Stomach (tissue), 9 donors: ENCODE data around the gene SPTLC1. TPM values are rescaled to one million over a fixed set of nuclear protein-coding genes. Genes with fewer than 3 reads are reported as not detected.
A peak's percentile ranks its signal among the peaks of the same experiment; 100 is the strongest.

Experiments
- DNase-seq, 2 donors: peaks; one replicate each; pipeline versions ENCODE4 v3.0.0 to v3.0.0-alpha.2; 2013 to 2019
- H3K27ac ChIP-seq, 5 donors: fragments of 200-600 bp in 4 of 5; sonication (generic) in 4 of 5; one replicate each; pipeline ENCODE4 v1.5.1; 2013 to 2019; ENCODE audit warnings: mild to moderate bottlenecking in 1 of 5, moderate library complexity in 1 of 5
- H3K27me3 ChIP-seq, 3 donors: fragments of 200-600 bp; sonication (generic); one replicate each; pipeline ENCODE4 v1.5.1; 2017 to 2019; ENCODE audit warnings: mixed run types in 1 of 3
- H3K36me3 ChIP-seq, 4 donors: fragments of 200-600 bp; sonication (generic); 1 replicate in 3 of 4; 2 replicates in 1 of 4; pipeline ENCODE4 v1.5.1; 2016 to 2019
- H3K4me1 ChIP-seq, 4 donors: fragments of 200-600 bp; sonication (generic); one replicate each; pipeline ENCODE4 v1.5.1; 2016 to 2019
- H3K4me3 ChIP-seq, 4 donors: fragments of 200-600 bp; sonication (generic) in 3 of 4; one replicate each; pipeline ENCODE4 v1.5.1; 2016 to 2019; ENCODE audit warnings: mild to moderate bottlenecking in 1 of 4
- H3K9me3 ChIP-seq, 4 donors: fragments of 200-600 bp; sonication (generic); one replicate each; pipeline ENCODE4 v1.5.1; 2016 to 2019
- EP300 ChIP-seq: sonication (generic); formaldehyde crosslinking; IDR thresholded peaks from one replicate; pipeline ENCODE4 v1.6.1; 2017; ENCODE audit warnings: antibody characterized with exemption
- POLR2A ChIP-seq, 4 donors: fragments of 450-650 bp; IDR thresholded peaks; one replicate each; pipeline ENCODE4 v1.6.1; 2016; ENCODE audit warnings: antibody characterized with exemption in 4 of 4, control low read depth in 2 of 4, mild to moderate bottlenecking in 1 of 4, moderate library complexity in 1 of 4
- POLR2AphosphoS5 ChIP-seq, 3 donors: sonication (generic); formaldehyde crosslinking; IDR thresholded peaks; one replicate each; pipeline ENCODE4 v1.6.1; 2016; ENCODE audit warnings: antibody characterized with exemption in 3 of 3
- WGBS, 5 donors: extraction: QIAGEN DNeasy Blood & Tissue Kit in 3 of 5; methylation state at CpG; one replicate each; pipeline versions ENCODE4 v1.1.5 to v1.1.7; 2013 to 2018; 5-methylcytosine and 5-hydroxymethylcytosine counted together
- intact Hi-C: fragments of 100-400 bp; cut with DNase I; formaldehyde crosslinking; loops from one replicate; pipeline ENCODE4 v1.15.1; 2023; ENCODE audit warnings: low total_unique reads
- polyA plus RNA-seq, 3 donors: library from polyadenylated mRNA; stranded (reverse); fragments of 200-250 nt; gene quantifications; one replicate each; pipeline ENCODE4 v1.2.3, GENCODE V29; 2013
- total RNA-seq, 5 donors: library from RNA; depleted of rRNA; stranded (reverse); fragments of >200 nt; gene quantifications; one replicate each; pipeline versions ENCODE4 v1.1.0 to v1.2.3, GENCODE V29; 2014 to 2016
- TF ChIP-seq, protein P1 (sequence below), 7 experiments: fragments of 450-650 bp in 4 of 7; fragments of 200-600 bp in 3 of 7; sonication (generic) in 3 of 7; IDR thresholded peaks; one replicate each; pipeline ENCODE4 v1.5.1; 2016 to 2019; ENCODE audit warnings: antibody characterized with exemption in 7 of 7, control low read depth in 2 of 7, mild to moderate bottlenecking in 1 of 7
- donor health status: healthy with polysubstance abuse.
- donor health status: Bipolar disorder and iron deficiency.
- donor health status: healthy.

Gene SPTLC1
- total and polyA plus RNA-seq, 8 donors: 14.4 to 157 (median 49.2) TPM

GRCh38 chr9:92035687-92036410, 79.4 kb downstream of the SPTLC1 start:
- H3K27ac ChIP-seq: peak overlapping the region in 4 of 5 donors; percentile 59 to 85 (median 74)
- no peaks in the 10 kb centered on the region for H3K9me3 ChIP-seq
- H3K4me1 ChIP-seq: peaks cover 0 to 23% (median 10%) of the 10 kb centered on the region in 4 donors
- H3K27me3 ChIP-seq: no peaks in the 10 kb centered on the region
- H3K4me3 ChIP-seq: no peak overlapping the region
- peak in 1 of 2 donors; percentile 83 for DNase-seq
- WGBS, 5 donors: 59 to 89% (median 72%) methylated on average over 12 of the region's 12 CpGs
- TF ChIP-seq POLR2A (IDR thresholded peaks at IDR 0.05): no peak
- TF ChIP-seq POLR2AphosphoS5 (IDR thresholded peaks at IDR 0.05): peak; percentile 38 to 83 (median 48)
- intact Hi-C loops: no loop called here
- H3K36me3 ChIP-seq: peaks cover 25 to 81% (median 78%) of the 10 kb centered on the region in 4 donors

DNA sequence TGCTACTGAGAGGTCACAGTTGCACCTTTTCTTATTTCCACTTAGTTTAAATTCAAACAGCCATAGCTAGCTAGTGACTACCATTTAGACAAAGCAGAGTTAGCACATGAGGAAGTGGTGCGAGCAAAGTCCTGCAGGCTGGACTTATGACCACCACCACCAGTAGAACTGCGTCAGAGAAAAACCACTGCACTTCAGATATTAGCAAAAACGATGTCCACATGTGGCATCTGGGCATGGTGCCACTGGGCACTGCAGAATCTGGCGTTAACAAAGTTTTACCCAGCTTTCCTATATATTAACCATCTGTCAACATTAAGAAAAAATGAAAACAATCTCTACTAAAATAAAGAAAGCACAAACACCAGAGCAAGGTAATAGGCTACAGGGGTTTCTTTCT, 80.1 kb downstream of the SPTLC1 start:
- DNase-seq: peak in 1 of 2 donors; percentile 40
- Histone ChIP-seq H3K9me3 (no peaks in the 10 kb centered on the region), H3K4me3 (no peak overlapping the region), H3K27me3 (no peaks in the 10 kb centered on the region), H3K4me1 (peaks cover 0 to 23% (median 10%) of the 10 kb centered on the region in 4 donors), H3K36me3 (peaks cover 25 to 87% (median 79%) of the 10 kb centered on the region in 4 donors), H3K27ac (peak overlapping the region in 4 of 5 donors; percentile 59 to 85 (median 74))
- intact Hi-C loops: no loop called here
- WGBS, 5 donors: 64 to 82% (median 77%) methylated on average over 4 of the region's 4 CpGs
- TF ChIP-seq EP300 (no peak), POLR2AphosphoS5 (IDR thresholded peaks at IDR 0.05) (no peak), POLR2A (IDR thresholded peaks at IDR 0.05) (no peak)
- TF ChIP-seq, protein P1, sequence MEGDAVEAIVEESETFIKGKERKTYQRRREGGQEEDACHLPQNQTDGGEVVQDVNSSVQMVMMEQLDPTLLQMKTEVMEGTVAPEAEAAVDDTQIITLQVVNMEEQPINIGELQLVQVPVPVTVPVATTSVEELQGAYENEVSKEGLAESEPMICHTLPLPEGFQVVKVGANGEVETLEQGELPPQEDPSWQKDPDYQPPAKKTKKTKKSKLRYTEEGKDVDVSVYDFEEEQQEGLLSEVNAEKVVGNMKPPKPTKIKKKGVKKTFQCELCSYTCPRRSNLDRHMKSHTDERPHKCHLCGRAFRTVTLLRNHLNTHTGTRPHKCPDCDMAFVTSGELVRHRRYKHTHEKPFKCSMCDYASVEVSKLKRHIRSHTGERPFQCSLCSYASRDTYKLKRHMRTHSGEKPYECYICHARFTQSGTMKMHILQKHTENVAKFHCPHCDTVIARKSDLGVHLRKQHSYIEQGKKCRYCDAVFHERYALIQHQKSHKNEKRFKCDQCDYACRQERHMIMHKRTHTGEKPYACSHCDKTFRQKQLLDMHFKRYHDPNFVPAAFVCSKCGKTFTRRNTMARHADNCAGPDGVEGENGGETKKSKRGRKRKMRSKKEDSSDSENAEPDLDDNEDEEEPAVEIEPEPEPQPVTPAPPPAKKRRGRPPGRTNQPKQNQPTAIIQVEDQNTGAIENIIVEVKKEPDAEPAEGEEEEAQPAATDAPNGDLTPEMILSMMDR (IDR thresholded peaks at IDR 0.05): no peak

DNA sequence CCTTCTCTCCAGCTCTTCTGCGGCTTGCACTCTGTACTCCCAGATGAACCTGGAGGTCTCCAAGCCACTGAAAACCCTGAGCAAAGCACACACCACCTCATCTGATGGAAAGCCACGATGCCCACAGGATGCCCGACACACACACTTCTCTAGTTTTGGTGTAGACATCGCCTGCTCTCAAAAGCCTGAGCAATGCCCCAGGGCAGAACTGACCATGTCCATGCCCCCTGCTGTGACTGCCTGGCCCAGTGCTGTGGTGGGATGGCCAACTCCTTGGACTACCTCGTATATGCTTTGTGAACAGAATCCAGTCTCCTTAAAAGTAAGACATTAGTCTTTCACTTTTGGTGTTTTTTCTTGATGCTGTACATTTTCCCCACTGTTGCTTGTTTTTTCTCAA, 81.2 kb downstream of the SPTLC1 start:
- H3K9me3 ChIP-seq: no peaks in the 10 kb centered on the region
- no peaks in the 10 kb centered on the region for H3K27me3 ChIP-seq
- intact Hi-C loops: no loop called here
- TF ChIP-seq POLR2AphosphoS5 (IDR thresholded peaks at IDR 0.05): no peak
- peaks cover 0 to 23% (median 10%) of the 10 kb centered on the region in 4 donors for H3K4me1 ChIP-seq
- H3K27ac ChIP-seq: peak overlapping the region in 1 of 5 donors; percentile 85
- no peak for DNase-seq
- H3K36me3 ChIP-seq: peaks cover 25 to 87% (median 81%) of the 10 kb centered on the region in 4 donors
- 93 to 98% (median 95%) methylated on average over 5 of the region's 5 CpGs for WGBS, 5 donors
- H3K4me3 ChIP-seq: no peak overlapping the region

DNA sequence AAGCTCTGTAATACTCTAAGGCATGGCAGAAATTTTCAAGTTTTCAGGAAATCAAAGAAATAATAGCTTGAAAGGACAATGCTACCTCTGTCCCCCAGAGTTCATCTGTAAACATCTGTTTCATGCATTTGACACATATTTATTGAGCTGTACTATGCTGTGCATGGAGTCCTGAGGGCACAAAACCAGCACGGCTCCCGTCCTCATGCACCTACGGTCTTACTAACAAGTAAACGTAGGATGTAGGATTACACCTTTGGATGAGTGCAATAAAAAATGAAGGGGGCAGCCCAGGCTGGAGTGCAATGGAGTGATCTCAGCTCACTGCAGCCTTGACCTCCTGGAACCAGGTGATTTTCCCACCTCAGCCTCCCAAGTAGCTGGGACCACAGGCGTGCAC, 81.9 kb downstream of the SPTLC1 start:
- Histone ChIP-seq H3K9me3 (no peaks in the 10 kb centered on the region), H3K4me1 (peaks cover 0 to 23% (median 10%) of the 10 kb centered on the region in 4 donors), H3K36me3 (peaks cover 25 to 83% (median 77%) of the 10 kb centered on the region in 4 donors), H3K27ac (peak overlapping the region in 1 of 5 donors; percentile 85), H3K4me3 (no peak overlapping the region), H3K27me3 (no peaks in the 10 kb centered on the region)
- 97 to 99% (median 98%) methylated on average over 5 of the region's 5 CpGs for WGBS, 5 donors
- intact Hi-C loops: no loop called here
- no peak for TF ChIP-seq POLR2AphosphoS5 (IDR thresholded peaks at IDR 0.05)
- TF ChIP-seq POLR2A (IDR thresholded peaks at IDR 0.05): no peak
- no peak for TF ChIP-seq EP300
- TF ChIP-seq, protein P1 (IDR thresholded peaks at IDR 0.05): no peak
- DNase-seq: no peak

- no peak overlapping the region for H3K4me3 ChIP-seq
- intact Hi-C loops: no loop called here
Measured at GRCh38 chr9:92032891-92033290, 82.3 kb downstream of the SPTLC1 start.

More at GRCh38 chr9:92032891-92033290, 82.3 kb downstream of the SPTLC1 start:
- Histone ChIP-seq H3K9me3 (no peaks in the 10 kb centered on the region), H3K27me3 (no peaks in the 10 kb centered on the region), H3K4me1 (peaks cover 0 to 23% (median 10%) of the 10 kb centered on the region in 4 donors), H3K27ac (no peak overlapping the region), H3K36me3 (peaks cover 25 to 79% (median 73%) of the 10 kb centered on the region in 4 donors)
- WGBS, 5 donors: 88 to 98% (median 95%) methylated on average over 5 of the region's 5 CpGs
- TF ChIP-seq, protein P1 (IDR thresholded peaks at IDR 0.05): no peak
- TF ChIP-seq POLR2AphosphoS5 (IDR thresholded peaks at IDR 0.05) (no peak), POLR2A (IDR thresholded peaks at IDR 0.05) (no peak), EP300 (no peak)
- no peak for DNase-seq
